Stimulated activated CD4-positive, alpha-beta T cell treated with anti-CD3 and anti-CD28 coated beads, Interleukin-12 subunit alpha, Interleukin-12 subunit beta, amount 100 ng/mL, for 4 hours (primary cell): Measurements from ENCODE around the gene SNX22.
"Not testable (repeated sequence)": the region's sequence is repeated elsewhere in the genome, so short reads cannot be mapped to it uniquely, and the experiment has no call there.

ENCODE experiments used
- DNase-seq: peaks from one replicate; pipeline ENCODE4 v3.0.0-alpha.2; 2020

SNX22 gene

DNA sequence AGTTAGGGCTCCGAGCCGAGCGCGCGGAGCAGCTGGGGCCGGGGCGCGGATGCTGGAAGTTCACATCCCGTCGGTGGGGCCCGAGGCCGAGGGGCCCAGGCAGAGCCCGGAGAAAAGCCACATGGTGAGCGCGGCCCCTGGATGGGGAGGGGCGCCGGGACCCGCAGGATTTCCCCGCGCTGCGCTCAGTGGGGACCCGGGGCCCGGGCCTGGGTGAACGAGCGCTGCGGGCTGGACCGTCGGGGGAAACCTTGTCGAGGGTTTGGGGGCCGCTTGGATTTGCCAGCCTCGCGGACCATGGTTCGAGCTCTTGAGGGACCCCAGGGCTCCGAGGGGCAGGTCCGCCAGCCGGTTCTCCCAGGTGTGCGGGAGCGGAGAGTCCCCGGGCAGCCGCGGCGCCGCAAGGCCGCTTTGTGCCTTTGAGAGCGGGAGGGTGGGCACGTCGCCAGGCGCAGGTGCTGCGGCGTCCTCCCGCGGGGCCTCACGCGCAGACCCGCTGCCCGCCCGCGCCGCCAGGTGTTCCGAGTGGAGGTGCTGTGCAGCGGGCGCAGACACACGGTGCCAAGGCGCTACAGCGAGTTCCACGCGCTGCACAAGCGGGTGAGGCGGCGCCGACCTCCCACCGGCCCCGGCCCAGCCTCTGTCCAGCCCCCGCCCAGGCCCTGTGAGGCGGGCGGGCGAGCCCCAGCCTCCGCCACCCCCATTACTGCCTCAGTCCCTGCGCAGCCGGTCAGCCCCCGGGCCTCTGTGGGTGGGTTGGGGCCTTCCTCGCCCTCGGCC is at the start of gene SNX22:
Gene SNX22 (plus strand): TSS at position 5 of the 780 bp plus-strand sequence. CDS start 45 bp downstream, at position 50.
- no peak for DNase-seq

DNA sequence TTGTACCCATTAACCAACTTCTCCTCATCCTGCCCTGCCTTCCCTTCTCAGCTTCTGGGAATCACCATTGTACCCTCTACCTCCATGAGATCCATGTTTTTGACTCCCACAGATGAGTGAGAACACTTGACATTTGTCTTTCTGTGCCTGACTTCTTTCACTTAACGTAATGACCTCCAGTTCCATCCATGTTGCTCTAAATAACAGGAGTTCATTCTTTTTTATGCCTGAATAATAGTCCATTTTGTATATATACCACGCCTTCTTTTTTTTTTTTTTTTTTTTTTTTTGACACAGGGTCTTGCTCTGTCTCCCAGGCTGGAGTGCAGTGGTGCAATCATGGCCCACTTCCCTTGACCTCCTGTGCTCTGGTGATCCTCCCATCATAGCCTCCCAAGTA is 49.0 kb upstream of the SNX22 start:
- no peak for DNase-seq

DNA sequence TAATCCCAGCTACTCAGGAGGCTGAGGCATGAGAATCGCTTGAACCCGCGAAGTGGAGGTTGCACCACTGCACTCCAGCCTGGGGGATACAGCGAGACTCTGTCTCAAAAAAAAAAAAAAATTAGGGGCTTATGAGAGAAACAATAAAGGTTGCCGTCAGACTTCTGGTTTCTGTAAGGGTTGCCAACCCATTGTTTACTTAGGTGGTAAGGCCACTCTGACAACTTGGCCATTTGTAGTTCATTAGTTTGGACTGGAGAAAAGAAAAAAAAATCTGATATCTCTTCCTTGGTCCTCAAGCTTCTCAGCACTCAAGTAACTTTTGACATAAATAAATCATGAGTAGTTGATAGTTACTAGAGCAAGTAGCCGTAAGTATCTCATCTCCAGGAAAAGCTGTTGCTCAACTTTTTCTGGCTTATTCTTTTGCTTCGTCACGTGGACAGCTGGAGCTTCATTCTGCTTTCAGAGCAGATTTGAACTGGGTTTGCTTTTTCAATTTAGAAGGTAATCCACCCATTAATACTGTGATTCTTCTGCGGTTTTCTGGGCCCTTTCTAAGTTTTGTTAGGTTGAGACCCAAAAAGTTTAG is 46.3 kb upstream of the SNX22 start:
- no peak for DNase-seq

DNA sequence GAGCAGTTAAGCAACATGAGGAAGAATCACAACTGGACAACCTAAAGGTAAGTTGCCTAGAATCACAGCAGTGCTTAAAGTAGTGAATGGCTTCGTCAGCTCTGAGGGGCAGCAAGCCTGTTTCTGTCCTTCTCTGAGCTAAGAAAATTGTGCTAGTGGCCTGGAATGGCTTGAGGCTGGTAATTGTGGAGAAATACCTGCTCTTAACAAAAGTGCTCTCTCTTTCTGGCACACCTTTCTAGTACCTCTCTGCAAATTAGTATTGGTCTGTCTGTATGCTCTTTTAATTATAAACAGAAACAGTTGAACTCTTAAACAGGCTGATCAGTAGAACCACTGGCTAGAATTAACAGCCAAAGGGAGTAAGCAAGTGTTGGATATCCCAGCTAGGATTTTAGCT is 44.2 kb upstream of the SNX22 start:
- no peak for DNase-seq

DNA sequence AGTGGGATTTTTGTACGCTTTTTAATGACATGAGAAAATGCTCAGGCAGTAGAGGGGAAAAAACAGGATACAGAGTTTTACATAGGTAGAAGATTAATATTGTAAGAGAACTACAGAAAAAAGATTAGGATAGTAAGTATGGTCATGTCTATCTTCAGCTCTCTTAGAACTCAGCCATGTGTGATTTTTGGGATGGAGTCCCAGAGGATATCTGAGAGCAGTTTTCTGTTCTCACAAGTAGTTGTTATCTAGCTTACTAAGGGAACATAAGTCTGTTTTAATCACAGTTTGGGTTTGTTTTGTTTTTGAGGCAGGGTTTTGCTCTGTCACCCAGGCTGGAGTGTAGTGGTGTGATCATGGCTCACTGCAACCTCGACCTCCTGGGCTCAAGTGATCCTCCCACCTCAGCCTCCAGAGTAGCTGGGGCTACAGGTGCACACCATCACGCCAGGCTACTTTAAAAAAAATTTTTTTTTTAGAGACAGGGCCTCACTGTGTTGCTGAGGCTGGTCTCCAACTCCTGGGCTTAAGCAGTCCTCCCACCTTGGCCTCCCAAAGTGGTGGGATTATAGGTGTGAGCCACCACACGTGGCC is 41.3 kb upstream of the SNX22 start:
- not testable (repeated sequence) for DNase-seq

DNA sequence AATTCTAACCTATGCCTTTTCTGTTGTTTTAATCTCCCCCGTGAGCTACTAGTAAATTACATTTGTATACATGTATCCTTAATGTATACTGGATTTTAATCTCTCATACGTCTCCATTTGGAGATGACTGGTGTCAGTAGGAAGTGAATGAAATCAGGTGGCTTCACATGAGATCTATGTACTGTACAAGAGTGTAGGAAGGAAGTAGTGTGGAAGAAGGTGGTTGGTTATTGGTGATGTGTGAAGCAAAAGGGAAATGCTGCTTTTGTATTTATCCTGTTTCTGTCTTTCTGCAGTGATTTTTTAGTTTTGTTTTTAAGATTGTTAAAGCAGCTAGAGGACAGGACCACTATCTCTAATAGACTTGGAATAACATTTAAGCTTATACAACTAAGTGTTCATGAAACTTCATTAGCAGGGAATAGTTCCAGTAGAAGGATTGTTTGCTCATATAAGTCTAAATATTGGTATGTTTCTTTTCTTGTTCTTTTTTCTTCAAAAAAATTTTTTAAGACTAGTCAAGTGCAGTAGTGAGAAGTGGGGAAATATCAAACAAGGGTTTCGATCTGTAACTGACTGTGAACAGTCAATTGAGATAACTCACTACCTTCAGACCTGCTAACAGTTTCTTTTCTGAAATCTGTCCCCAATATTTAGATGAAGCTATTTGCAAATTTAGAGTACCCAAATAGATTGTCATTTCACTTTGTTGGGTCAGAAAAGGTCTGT is 40.4 kb upstream of the SNX22 start:
- DNase-seq: no peak

DNA sequence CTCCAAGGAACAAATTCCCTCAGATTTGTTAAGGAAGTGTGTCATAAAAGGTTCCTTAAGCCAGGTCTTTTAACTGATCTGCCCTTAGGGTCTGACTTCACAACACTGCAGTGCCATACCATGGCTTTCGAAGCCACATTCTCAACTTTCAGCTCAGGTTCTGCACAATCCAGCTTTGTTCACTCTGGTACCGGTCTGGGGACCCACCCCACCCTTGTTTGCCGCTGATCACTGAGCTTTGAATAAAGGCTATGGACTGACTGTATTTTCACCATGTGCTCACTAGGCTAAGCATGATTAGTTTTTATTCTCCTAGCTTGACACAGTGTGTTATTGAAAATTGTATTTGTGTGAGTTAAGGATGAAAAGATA is 39.9 kb upstream of the SNX22 start:
- no peak for DNase-seq

DNA sequence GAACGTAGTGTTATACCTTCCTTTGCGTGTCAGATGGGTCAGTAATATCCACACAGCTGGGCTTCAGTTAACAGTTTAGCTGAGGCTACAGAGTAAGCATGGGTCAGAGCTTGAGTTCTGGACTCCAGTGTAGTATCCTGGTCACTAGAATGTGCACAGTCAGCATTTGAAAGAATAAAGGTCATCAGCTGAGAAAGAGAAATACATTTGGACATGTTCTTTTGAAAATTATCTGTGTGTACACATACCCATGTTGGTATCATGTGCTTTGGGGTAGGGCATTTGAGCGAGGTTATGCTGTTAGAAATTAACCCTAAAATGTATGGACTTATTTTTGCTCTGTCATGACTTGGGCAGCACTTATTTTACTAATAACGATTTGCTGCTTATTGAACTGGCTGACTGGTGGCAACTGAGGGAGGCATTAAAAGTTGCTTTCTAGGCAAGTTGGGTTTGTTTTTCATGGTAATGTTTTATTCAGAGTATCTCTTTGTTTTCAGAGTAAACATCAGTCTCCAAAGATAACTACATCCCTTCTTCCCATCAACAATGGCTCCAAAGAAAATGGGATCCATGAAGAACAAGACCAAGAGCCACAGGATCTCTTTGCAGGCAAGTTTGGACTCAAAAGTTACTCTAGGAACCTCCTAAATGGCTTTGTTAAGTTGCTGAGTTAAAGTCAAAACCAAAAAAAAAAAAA is 39.3 kb upstream of the SNX22 start:
- no peak for DNase-seq

DNA sequence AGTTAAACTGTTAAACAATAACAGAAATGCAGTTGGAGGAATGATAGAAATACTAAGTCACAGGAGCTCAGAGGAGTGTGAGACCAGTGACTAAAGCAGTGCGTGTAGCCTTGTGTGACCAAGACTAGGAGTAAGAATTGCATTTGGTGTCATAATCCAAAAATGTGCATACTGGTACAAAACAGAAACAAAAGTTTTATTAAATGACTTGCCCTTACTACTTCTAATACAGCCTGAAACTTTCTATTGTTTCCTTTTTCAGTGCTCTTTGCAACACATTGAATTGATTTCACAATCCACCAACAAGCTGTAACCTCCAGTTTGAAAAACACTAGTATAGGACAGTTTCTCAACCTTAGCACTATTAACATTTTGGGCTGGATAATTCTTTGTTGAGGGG is 38.6 kb upstream of the SNX22 start:
- no peak for DNase-seq

DNA sequence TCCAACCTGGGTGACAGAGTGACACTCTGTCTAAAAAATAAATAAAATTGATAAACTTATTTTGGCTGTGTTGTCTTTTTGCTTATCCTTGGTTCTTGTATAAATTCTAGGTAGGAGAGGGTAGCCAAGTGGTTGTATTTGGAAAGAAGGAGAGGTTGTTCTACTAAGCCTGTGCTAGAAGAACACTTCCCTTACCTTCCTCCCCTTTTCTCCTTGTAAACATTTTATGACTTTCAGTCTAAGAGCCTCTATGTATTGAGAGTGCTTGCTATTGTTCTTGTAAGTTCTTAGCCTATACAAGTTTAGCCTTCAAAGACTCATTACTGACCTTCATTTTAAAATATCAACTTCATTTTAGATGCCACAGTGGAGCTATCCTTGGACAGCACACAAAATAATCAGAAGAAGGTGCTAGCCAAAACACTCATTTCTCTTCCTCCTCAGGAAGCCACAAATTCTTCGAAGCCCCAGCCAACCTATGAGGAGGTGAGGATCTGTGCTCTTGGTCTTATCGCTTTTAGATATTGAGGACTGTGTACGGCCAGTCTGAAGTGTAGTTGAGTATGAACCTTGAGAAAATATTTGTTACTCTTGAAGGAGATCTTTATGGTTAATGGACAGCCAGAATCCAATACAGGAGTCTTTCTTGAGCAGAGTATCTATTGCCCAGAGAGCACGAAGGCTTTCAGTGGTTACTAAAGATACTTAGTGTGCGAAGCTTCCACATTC is 33.6 kb upstream of the SNX22 start:
- no peak for DNase-seq

DNA sequence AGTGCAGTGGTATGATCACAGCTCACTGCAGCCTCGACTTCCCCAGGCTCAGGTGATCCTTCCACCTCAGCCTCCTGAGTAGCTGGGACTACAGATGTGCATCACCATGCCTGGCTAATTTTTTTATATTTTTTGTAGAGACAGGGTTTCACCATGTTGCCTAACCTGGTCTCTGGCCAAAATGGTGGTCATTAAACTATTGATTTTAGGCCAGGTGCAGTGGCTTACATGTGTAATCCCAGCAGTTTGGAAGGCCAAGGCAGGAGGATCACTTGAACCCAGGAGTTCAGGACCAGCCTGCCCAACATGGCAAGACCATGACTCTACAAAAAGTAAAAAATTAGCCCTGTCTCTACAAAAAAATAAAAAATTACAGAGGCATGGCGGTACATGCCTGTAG is 31.2 kb upstream of the SNX22 start:
- DNase-seq: not testable (repeated sequence)

DNA sequence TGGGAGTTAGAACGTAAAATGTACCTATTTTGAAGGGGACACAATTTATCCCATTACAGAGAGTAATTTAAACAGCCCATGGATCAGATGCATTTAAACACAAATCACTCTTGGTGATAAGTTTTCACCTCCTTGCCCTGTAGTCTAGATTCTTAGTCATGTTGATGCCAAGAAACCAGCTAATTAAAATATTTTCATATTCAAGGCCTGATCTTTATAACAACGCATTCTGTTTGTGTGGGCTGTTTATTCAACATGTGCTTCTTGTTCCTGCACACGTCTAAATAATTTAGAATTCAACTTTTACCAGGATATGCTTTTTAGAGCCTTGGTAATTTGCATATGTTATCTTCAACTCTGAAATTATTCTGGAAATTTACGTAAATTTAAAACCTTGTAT is 29.9 kb upstream of the SNX22 start:
- DNase-seq: no peak

DNA sequence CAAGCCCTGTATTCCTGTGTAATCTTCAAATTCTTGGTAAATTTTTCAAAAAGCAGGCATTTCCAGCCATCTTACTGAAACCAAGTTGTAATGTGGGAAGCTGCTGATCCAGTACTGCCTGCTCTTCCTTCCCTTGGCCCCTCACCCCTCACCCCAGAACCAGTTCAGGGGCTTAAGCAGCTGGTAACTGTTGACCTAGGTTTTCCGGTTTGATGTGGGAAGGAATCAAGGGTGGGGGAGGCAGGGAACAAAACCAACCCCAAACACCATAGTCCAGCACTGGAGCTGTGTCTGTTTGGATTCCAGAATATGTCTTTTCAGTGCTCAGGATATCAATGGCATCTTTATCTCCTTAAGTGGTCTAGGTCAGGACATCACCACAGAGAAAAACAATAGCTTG is 29.1 kb upstream of the SNX22 start:
- no peak for DNase-seq

DNA sequence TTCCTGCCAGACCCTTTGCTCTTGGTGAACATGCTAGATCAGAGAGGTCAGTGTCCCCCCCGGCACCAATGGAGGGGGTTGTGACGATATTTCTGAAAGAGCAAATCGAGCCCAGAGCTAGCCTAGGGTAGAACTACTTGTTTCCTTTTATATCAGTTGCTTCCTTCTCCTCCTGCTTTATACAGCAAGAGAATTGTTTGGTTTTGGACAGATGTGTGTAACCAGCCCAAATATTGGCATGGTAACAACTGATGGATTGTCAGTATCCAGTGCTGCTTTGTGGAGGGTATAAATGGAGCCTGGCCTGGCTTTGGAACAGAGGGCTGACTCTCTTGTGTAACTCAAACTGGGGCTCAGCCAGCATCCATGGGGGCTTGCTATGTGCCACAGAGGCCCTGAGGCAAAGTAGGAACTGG is 28.6 kb upstream of the SNX22 start:
- no peak for DNase-seq

DNA sequence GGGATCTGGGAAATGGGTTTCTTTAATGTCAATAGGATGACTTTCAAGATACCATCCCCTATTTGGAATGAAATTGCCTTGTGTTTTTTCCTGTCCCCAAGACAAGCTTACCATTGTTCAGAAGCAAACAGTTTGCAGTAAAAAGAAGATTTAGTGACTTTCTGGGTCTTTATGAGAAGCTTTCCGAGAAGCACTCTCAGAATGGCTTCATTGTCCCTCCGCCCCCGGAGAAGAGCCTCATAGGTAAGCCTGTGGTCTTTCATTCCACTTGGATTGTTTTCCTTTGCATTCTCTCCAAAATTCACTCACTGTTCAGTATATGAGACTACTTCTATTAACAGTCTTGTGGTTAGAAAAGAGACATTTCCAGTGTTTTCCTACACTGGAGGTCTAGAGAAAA is 25.6 kb upstream of the SNX22 start:
- no peak for DNase-seq

DNA sequence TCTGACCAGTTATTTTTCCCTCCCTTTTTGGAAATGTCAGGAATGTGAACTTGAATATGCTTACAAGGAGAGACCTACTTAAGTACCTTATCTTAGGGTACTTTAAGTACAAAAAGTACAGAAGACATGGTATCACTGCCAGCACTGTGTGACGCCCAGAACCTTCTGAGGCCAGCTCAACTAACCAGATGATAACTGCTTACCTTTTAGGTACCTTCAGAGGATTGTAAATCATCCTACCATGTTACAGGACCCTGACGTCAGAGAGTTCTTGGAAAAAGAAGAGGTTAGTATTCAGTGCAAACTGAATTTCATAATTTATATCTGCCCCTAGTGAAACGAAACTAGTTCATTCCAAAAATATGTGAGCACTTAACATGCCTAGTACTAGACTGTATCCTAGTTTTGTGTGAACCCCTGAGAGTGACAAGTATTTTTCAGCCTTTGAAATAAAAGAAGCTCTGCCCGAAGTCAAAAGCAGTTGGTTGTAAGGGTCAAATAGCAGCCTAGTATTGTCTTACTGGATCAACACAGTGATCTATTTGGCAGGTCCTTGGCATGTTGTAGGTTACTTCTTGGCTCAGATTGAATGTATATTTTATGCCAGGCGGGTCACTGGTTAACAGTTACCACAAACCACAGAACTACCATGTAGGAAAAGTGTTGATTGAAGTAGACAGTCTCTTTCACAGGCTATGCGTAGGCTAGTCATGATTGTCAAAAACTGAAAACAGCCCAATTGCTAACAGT is 23.8 kb upstream of the SNX22 start:
- no peak for DNase-seq

DNA sequence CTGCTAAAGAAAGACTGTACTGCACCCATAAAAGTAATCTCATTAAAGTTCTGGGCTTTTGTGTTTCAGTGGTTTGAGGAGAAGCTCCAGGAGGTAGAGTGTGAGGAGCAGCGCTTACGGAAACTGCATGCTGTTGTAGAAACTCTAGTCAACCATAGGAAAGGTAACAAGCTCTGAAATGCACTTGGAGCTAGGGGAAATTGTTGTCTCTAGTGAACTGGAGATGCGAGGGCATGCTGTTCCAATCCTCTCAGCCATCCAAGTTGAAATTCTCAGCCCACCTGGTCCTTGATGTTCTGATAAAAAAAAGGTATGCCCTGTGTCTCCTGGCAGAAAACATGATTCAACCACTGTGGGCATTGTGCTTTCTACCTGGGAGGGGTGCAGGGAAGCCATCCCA is 21.4 kb upstream of the SNX22 start:
- no peak for DNase-seq

DNA sequence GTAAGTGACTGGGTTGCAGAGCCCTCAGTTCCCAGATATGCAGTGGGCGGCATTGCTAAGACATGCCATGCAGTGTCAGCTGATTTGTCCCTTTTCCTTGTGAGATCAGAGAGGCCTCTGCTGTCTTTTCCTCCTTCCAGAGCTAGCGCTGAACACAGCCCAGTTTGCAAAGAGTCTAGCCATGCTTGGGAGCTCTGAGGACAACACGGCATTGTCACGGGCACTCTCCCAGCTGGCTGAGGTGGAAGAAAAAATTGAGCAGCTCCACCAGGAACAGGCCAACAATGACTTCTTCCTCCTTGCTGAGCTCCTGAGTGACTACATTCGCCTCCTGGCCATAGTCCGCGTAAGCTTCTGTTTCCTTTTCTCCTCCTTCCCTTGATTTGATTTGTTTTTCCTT is 20.0 kb upstream of the SNX22 start:
- DNase-seq: no peak

DNA sequence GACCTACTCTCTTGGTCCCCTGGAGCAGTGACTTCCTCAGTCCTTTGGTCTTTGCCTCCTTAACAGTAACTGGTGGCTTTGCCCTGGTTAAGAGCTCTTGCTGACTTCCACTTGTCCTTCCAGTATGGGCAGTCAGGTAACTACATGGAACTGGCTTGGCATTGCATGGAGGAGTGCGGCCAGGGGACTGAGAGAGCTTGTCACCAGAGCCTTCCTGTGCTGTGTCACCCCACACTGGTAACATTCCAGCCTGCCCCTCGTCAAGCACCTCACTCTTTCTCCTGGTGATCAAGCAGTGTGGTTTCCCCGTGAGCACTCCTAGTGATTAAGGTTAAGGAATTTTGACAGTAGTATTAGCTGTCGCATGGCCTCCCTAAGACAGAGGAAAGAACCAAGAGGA is 19.3 kb upstream of the SNX22 start:
- DNase-seq: no peak

DNA sequence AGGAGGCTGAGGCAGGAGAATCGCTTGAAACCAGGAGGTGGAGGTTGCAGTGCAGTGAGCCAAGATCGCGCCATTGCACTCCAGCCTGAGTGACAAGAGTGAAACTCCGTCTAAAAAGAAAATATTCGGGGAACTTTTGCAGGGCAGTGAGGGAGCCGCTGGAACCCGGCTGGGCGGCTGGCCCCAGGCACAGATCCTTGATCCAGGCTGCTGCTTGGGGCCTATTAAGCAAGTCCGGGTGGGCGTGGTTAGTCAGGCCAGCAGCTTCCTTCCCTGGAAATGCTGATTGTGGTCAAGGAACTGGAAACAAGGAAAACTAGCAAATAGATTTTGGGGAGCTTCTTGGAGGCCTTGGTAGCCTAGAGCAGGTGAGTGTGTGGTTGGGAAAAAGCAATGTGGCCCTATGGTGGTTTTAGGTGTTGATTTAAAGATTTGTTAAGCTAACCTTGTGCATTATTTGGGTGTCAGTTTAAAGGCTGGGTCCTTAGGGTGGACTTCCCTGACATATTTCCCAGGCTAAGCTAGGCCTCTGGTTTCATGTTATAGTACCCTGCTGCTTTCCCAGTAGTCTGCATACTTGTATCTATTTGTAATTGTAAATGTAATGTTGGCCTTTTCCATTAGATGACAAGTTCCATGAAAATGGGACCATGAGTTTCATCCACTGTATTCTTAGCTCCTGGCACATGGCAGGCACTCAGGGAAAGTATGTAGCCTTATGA is 17.7 kb upstream of the SNX22 start:
- DNase-seq: no peak

DNA sequence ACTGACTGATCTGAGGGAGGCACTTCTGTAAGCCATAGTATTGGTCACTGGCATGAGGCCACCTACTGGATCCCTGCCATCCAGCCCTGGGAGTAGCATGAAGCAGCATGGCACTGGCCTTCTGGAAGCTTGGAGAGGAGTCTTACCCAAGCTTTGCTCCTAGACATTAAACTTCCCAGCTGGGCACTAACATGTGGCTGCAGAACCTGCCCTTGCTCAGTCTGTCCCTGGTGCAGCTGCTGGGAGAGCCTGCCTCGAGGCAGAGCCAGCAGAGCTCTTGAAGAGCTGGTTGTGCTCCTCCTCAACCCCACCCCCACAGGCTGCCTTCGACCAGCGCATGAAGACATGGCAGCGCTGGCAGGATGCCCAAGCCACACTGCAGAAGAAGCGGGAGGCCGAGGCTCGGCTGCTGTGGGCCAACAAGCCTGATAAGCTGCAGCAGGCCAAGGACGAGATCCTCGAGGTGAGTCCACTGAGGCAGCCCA is 17.1 kb upstream of the SNX22 start:
- no peak for DNase-seq
